Stimulated activated CD8-positive, alpha-beta memory T cell treated with anti-CD3 and anti-CD28 coated beads, Interleukin-15, amount 100 ng/mL, for 24 hours (primary cell): Measurements from ENCODE around the gene SHLD1.
"Not testable (repeated sequence)": the region's sequence is repeated elsewhere in the genome, so short reads cannot be mapped to it uniquely, and the experiment has no call there.

Experiments used
- DNase-seq: peaks from one replicate; pipeline ENCODE4 v3.0.0-alpha.2; 2020; ENCODE audit warnings: low read depth

Gene SHLD1

GRCh38 chr20:5735845-5736510 is 14.2 kb upstream of the SHLD1 start:
- no peak for DNase-seq

- no peak for DNase-seq
Measured at GRCh38 chr20:5737619-5737953, 12.6 kb upstream of the SHLD1 start.

- DNase-seq: no peak
Measured at GRCh38 chr20:5737966-5738365, 12.2 kb upstream of the SHLD1 start.

- not testable (repeated sequence) for DNase-seq
Measured at GRCh38 chr20:5740643-5741042, 9.6 kb upstream of the SHLD1 start.

GRCh38 chr20:5741089-5741488 is 9.1 kb upstream of the SHLD1 start:
- DNase-seq: no peak

GRCh38 chr20:5742041-5742440 is 8.2 kb upstream of the SHLD1 start:
- no peak for DNase-seq

- no peak for DNase-seq
Measured at GRCh38 chr20:5745416-5746030, 4.7 kb upstream of the SHLD1 start.

GRCh38 chr20:5746064-5746463 is 4.1 kb upstream of the SHLD1 start:
- no peak for DNase-seq

GRCh38 chr20:5748246-5748645 is 2.0 kb upstream of the SHLD1 start:
- DNase-seq: no peak

GRCh38 chr20:5749512-5749951 is 669 bp upstream of the SHLD1 start:
- DNase-seq: not testable (repeated sequence)

GRCh38 chr20:5751856-5752255 is 1.7 kb downstream of the SHLD1 start:
- no peak for DNase-seq

- no peak for DNase-seq
Measured at GRCh38 chr20:5753814-5754213, 3.6 kb downstream of the SHLD1 start.

- no peak for DNase-seq
Measured at GRCh38 chr20:5757949-5758348, 7.7 kb downstream of the SHLD1 start.

- DNase-seq: no peak
Measured at GRCh38 chr20:5766085-5766764, 16.0 kb downstream of the SHLD1 start.

- no peak for DNase-seq
Measured at GRCh38 chr20:5767493-5768098, 17.4 kb downstream of the SHLD1 start.

GRCh38 chr20:5770231-5770986 is 20.2 kb downstream of the SHLD1 start:
- no peak for DNase-seq

- DNase-seq: no peak
Measured at GRCh38 chr20:5770987-5771318, 20.8 kb downstream of the SHLD1 start.

GRCh38 chr20:5772704-5773103 is 22.5 kb downstream of the SHLD1 start:
- no peak for DNase-seq

GRCh38 chr20:5773589-5773988 is 23.4 kb downstream of the SHLD1 start:
- DNase-seq: no peak

- no peak for DNase-seq
Measured at GRCh38 chr20:5776077-5776476, 25.9 kb downstream of the SHLD1 start.

- no peak for DNase-seq
Measured at GRCh38 chr20:5779071-5779900, 29.1 kb downstream of the SHLD1 start.

GRCh38 chr20:5780846-5781217 is 30.6 kb downstream of the SHLD1 start:
- DNase-seq: no peak
